WI38 (cell line): ENCODE results near the gene RBM24.
"Not testable (repeated sequence)": the region's sequence is repeated elsewhere in the genome, so short reads cannot be mapped to it uniquely, and the experiment has no call there.

Experiments
- H3K4me3 ChIP-seq: 2 replicates; pipeline ENCODE4 v1.5.1; 2011; ENCODE audit warnings: low read depth, mild to moderate bottlenecking, control low read depth, low read length
- CTCF ChIP-seq: IDR thresholded peaks from 2 replicates; pipeline ENCODE4 v1.5.1; 2012; ENCODE audit warnings: low read depth, mild to moderate bottlenecking, control low read depth, low read length

The RBM24 gene

DNA sequence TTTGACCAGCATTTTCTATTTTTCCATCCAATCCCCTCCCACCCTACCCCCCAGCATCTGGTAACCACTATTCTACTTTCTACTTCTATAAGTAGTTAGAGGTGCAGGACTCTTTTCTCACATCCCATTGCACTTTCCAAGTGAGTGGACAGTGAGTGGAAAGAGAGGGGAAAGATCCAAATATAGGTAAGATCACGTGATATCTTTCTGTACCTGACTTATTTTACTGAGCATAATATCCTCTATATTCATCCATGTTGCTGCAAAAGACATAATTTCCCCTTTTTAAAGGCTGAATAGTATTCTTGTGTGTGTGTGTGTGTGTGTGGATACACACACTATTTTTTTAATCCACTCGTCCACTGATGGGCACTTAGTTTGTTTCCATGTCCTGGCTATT is 18.1 kb downstream of the RBM24 start:
- no peak for TF ChIP-seq CTCF
- H3K4me3 ChIP-seq, result no peak overlapping the region

DNA sequence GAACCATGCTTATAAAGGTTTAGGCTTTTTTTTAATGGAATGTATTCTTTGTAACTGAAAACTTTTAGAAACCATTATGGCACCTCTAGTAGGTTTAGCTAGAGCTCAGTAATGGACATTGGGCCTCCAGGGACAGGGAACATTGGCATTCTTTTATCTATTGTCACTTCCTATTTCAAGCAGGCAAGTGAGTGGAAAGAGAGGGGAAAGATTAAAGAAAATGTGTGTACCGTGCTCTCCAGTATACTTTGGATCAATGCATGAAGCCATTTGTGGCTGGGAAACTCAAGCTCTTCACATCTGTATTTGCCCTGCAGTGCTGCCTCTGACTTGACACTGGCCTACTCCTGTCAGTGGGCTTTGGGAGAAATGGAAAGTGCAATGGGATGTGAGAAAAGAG is 18.6 kb downstream of the RBM24 start:
- H3K4me3 ChIP-seq, result no peak overlapping the region
- no peak for TF ChIP-seq CTCF

- no peak overlapping the region for H3K4me3 ChIP-seq
- TF ChIP-seq CTCF, result no peak
These were observed 19.5 kb downstream of the RBM24 start for GRCh38 chr6:17300637-17301036.

DNA sequence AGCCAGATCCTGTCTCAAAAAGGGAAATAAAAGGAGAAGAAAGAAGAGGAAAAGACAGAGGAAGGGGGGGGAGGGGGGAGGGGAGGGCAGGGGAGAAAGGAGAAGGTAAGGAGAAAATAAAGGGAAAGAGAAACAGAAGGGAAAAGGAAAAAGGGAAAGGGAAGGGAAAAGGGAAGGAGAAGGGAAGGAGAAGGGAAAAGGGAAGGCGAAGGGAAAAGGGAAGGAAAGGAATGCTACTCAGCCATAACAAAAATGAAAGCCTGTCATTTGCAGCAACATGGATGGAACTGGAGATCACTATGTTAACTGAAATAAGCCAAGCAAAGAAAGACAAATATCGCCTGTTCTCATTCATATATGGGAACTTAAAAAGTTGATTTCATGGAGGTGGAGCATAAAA is 22.3 kb downstream of the RBM24 start:
- H3K4me3 ChIP-seq, result no peak overlapping the region
- TF ChIP-seq CTCF, result no peak

DNA sequence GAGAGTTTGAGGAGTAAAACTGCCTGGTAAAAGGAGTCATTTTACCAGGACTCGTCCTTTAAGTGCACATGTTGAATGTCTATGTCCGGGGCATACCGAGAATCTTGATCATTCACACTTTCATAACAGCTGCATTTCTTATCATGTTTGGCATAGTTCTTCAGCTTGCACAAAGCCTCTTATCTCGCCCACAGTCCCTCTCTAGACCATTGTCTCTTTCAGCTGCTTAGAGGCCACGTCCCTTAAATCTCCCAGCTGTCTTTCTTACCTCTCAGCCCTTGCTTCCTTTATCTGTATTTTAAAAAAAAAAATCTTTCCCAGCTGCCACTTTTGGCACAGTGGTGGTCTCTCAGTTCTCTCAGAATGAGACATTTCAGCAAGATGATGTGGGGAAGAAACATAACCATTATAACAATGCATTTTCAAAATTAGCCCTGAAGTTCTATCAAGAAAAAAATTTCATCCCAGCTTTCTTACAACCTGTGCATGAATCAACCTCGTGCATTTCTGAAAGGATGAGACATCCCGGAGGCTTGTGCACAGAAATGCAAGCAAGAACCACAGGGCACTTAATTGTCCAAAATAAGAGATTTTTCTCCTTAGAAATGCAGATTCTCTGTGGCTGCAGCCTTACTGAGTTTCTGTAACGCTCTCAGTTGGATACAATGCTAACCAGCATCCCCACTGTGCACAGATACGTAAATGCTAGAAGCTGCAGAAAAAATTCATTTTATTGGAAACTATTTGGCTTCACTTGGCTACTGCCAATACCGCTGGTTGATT is 24.2 kb downstream of the RBM24 start:
- no peak overlapping the region for H3K4me3 ChIP-seq
- TF ChIP-seq CTCF, result no peak

- TF ChIP-seq CTCF, result no peak
- H3K4me3 ChIP-seq, result no peak overlapping the region
These were observed 30.6 kb downstream of the RBM24 start for GRCh38 chr6:17311595-17312311.

- not testable (repeated sequence) for H3K4me3 ChIP-seq
These were observed 32.1 kb downstream of the RBM24 start for GRCh38 chr6:17313238-17313637.
